Activated CD8-positive, alpha-beta memory T cell treated with anti-CD3 and anti-CD28 coated beads, Interleukin-2, amount 10 ng/mL, durations not matched to agents 7 days and 5 days (primary cell): ENCODE data around the gene PRL. TPM values are rescaled to one million over a fixed set of nuclear protein-coding genes. Genes with fewer than 3 reads are reported as not detected.

Experiments used
- ATAC-seq: fragments of 150-1000 bp; cut with Tn5 transposase; one replicate; pipeline ENCODE4 v1.10.0; 2021; ENCODE audit warnings: moderate library complexity
- CTCF ChIA-PET: fragments of 350-600 bp; sonication (Branson Sonifier 250); formaldehyde crosslinking; loops from one replicate; lab custom pipeline; 2021; ENCODE audit warnings: antibody characterized with exemption; lab: Charles Lee
- DNase-seq: peaks from one replicate; pipeline ENCODE4 v3.0.0-alpha.2; 2020
- H3K27ac Mint-ChIP-seq: one replicate; pipeline ENCODE4 v1.8.0; 2021; ENCODE audit warnings: mild to moderate bottlenecking, mixed read lengths
- H3K27me3 Mint-ChIP-seq: one replicate; pipeline ENCODE4 v1.8.0; 2021; ENCODE audit warnings: mixed read lengths
- H3K36me3 Mint-ChIP-seq: one replicate; pipeline ENCODE4 v1.8.0; 2021; ENCODE audit warnings: mild to moderate bottlenecking, mixed read lengths
- H3K4me1 Mint-ChIP-seq: one replicate; pipeline ENCODE4 v1.8.0; 2021; ENCODE audit warnings: mixed read lengths
- H3K4me3 Mint-ChIP-seq: one replicate; pipeline ENCODE4 v1.8.0; 2021; ENCODE audit warnings: mild to moderate bottlenecking, moderate library complexity, mixed read lengths
- H3K9me3 Mint-ChIP-seq: one replicate; pipeline ENCODE4 v1.8.0; 2022; ENCODE audit warnings: low read depth, mixed read lengths
- total RNA-seq, 2 experiments: library from RNA; stranded (reverse); gene quantifications; one replicate each; pipeline ENCODE4 v1.2.3, GENCODE V29; 2021

The PRL gene
- total RNA-seq = not detected

GRCh38 chr6:22296936-22297335 lies at the start of gene PRL:
Gene PRL, minus strand, starts transcription at chr6:22297036. Its CDS starts 54 bp downstream, at chr6:22296982.
- CTCF ChIA-PET = no interaction called here
- H3K27ac Mint-ChIP-seq = no peak within 1 kb of the TSS
- H3K4me1 Mint-ChIP-seq = no peaks in the 10 kb centered on the region
- ATAC-seq = no peak
- H3K9me3 Mint-ChIP-seq = no peaks in the 10 kb centered on the region
- H3K36me3 Mint-ChIP-seq = no peaks in the 10 kb centered on the region
- H3K27me3 Mint-ChIP-seq = no peaks in the 10 kb centered on the region
- H3K4me3 Mint-ChIP-seq = no peak within 1 kb of the TSS
- DNase-seq = no peak

GRCh38 chr6:22343864-22344263 lies 47.0 kb upstream of the PRL start:
- Mint-ChIP-seq H3K27me3 (no peaks in the 10 kb centered on the region), H3K36me3 (peaks cover 1% of the 10 kb centered on the region), H3K9me3 (peaks cover 8% of the 10 kb centered on the region), H3K27ac (no peak overlapping the region), H3K4me1 (no peaks in the 10 kb centered on the region), H3K4me3 (no peak overlapping the region)
- DNase-seq (no peak), ATAC-seq (no peak)
- CTCF ChIA-PET = no interaction called here

- Mint-ChIP-seq H3K27ac (no peak overlapping the region), H3K4me3 (no peak overlapping the region), H3K9me3 (peaks cover 5% of the 10 kb centered on the region), H3K27me3 (no peaks in the 10 kb centered on the region), H3K4me1 (no peaks in the 10 kb centered on the region), H3K36me3 (no peaks in the 10 kb centered on the region)
- ATAC-seq (no peak), DNase-seq (no peak)
- CTCF ChIA-PET = no interaction called here
Observed at GRCh38 chr6:22334778-22335177, 37.9 kb upstream of the PRL start.

GRCh38 chr6:22333802-22334201 lies 37.0 kb upstream of the PRL start:
- CTCF ChIA-PET = no interaction called here
- no peak for DNase-seq
- no peaks in the 10 kb centered on the region for H3K4me1 Mint-ChIP-seq
- H3K27me3 Mint-ChIP-seq = no peaks in the 10 kb centered on the region
- no peak for ATAC-seq
- no peak overlapping the region for H3K4me3 Mint-ChIP-seq
- no peaks in the 10 kb centered on the region for H3K36me3 Mint-ChIP-seq
- H3K9me3 Mint-ChIP-seq = peaks cover 6% of the 10 kb centered on the region
- H3K27ac Mint-ChIP-seq = no peak overlapping the region

- Mint-ChIP-seq H3K36me3 (no peaks in the 10 kb centered on the region), H3K27ac (no peak overlapping the region), H3K9me3 (peaks cover 6% of the 10 kb centered on the region), H3K4me1 (no peaks in the 10 kb centered on the region), H3K4me3 (no peak overlapping the region), H3K27me3 (no peaks in the 10 kb centered on the region)
- ATAC-seq (no peak), DNase-seq (no peak)
- CTCF ChIA-PET = no interaction called here
Observed at GRCh38 chr6:22332711-22333110, 35.9 kb upstream of the PRL start.

- DNase-seq (no peak), ATAC-seq (no peak)
- Mint-ChIP-seq H3K9me3 (peaks cover 6% of the 10 kb centered on the region), H3K4me1 (no peaks in the 10 kb centered on the region), H3K27me3 (no peaks in the 10 kb centered on the region), H3K4me3 (no peak overlapping the region), H3K27ac (no peak overlapping the region), H3K36me3 (no peaks in the 10 kb centered on the region)
- CTCF ChIA-PET = no interaction called here
Observed at GRCh38 chr6:22332216-22332615, 35.4 kb upstream of the PRL start.

GRCh38 chr6:22330941-22331340 lies 34.1 kb upstream of the PRL start:
- Mint-ChIP-seq H3K27me3 (no peaks in the 10 kb centered on the region), H3K4me3 (no peak overlapping the region), H3K27ac (no peak overlapping the region), H3K9me3 (peaks cover 6% of the 10 kb centered on the region), H3K36me3 (no peaks in the 10 kb centered on the region), H3K4me1 (no peaks in the 10 kb centered on the region)
- no peak for DNase-seq
- no peak for ATAC-seq
- CTCF ChIA-PET = no interaction called here

GRCh38 chr6:22328474-22328873 lies 31.6 kb upstream of the PRL start:
- H3K4me1 Mint-ChIP-seq = no peaks in the 10 kb centered on the region
- H3K27me3 Mint-ChIP-seq = no peaks in the 10 kb centered on the region
- H3K4me3 Mint-ChIP-seq = no peak overlapping the region
- CTCF ChIA-PET = no interaction called here
- no peak overlapping the region for H3K27ac Mint-ChIP-seq
- DNase-seq = no peak
- peaks cover 6% of the 10 kb centered on the region for H3K9me3 Mint-ChIP-seq
- no peaks in the 10 kb centered on the region for H3K36me3 Mint-ChIP-seq
- no peak for ATAC-seq

GRCh38 chr6:22327881-22328280 lies 31.0 kb upstream of the PRL start:
- ATAC-seq (no peak), DNase-seq (no peak)
- CTCF ChIA-PET = no interaction called here
- no peaks in the 10 kb centered on the region for H3K4me1 Mint-ChIP-seq
- H3K4me3 Mint-ChIP-seq = no peak overlapping the region
- H3K27ac Mint-ChIP-seq = no peak overlapping the region
- H3K27me3 Mint-ChIP-seq = no peaks in the 10 kb centered on the region
- H3K9me3 Mint-ChIP-seq = peaks cover 6% of the 10 kb centered on the region
- no peaks in the 10 kb centered on the region for H3K36me3 Mint-ChIP-seq

GRCh38 chr6:22326500-22326899 lies 29.7 kb upstream of the PRL start:
- CTCF ChIA-PET = no interaction called here
- Mint-ChIP-seq H3K4me1 (no peaks in the 10 kb centered on the region), H3K27ac (no peak overlapping the region)

GRCh38 chr6:22325481-22325880 lies 28.6 kb upstream of the PRL start:
- no peaks in the 10 kb centered on the region for H3K4me1 Mint-ChIP-seq
- CTCF ChIA-PET = no interaction called here
- no peak overlapping the region for H3K27ac Mint-ChIP-seq
- H3K27me3 Mint-ChIP-seq = no peaks in the 10 kb centered on the region
- H3K4me3 Mint-ChIP-seq = no peak overlapping the region
- H3K9me3 Mint-ChIP-seq = peaks cover 6% of the 10 kb centered on the region
- H3K36me3 Mint-ChIP-seq = no peaks in the 10 kb centered on the region
- no peak for ATAC-seq
- no peak for DNase-seq

More at GRCh38 chr6:22326500-22326899, 29.7 kb upstream of the PRL start:
- peaks cover 6% of the 10 kb centered on the region for H3K9me3 Mint-ChIP-seq
- no peak for ATAC-seq
- no peak for DNase-seq
- H3K4me3 Mint-ChIP-seq = no peak overlapping the region
- H3K36me3 Mint-ChIP-seq = no peaks in the 10 kb centered on the region
- H3K27me3 Mint-ChIP-seq = no peaks in the 10 kb centered on the region

- Mint-ChIP-seq H3K4me3 (no peak overlapping the region), H3K27me3 (no peaks in the 10 kb centered on the region), H3K9me3 (no peaks in the 10 kb centered on the region), H3K36me3 (no peaks in the 10 kb centered on the region), H3K27ac (no peak overlapping the region), H3K4me1 (no peaks in the 10 kb centered on the region)
- DNase-seq (no peak), ATAC-seq (no peak)
- CTCF ChIA-PET = no interaction called here
Observed at GRCh38 chr6:22323848-22324247, 27.0 kb upstream of the PRL start.

- no peak for DNase-seq
- Mint-ChIP-seq H3K4me3 (no peak overlapping the region), H3K27me3 (no peaks in the 10 kb centered on the region), H3K9me3 (no peaks in the 10 kb centered on the region), H3K4me1 (no peaks in the 10 kb centered on the region), H3K36me3 (no peaks in the 10 kb centered on the region), H3K27ac (no peak overlapping the region)
- ATAC-seq = no peak
- CTCF ChIA-PET = no interaction called here
Observed at GRCh38 chr6:22322103-22323030, 25.5 kb upstream of the PRL start.

- no peak overlapping the region for H3K4me3 Mint-ChIP-seq
- CTCF ChIA-PET = no interaction called here
- no peaks in the 10 kb centered on the region for H3K27me3 Mint-ChIP-seq
- H3K9me3 Mint-ChIP-seq = peaks cover 3% of the 10 kb centered on the region
- H3K4me1 Mint-ChIP-seq = no peaks in the 10 kb centered on the region
- DNase-seq (no peak), ATAC-seq (no peak)
- H3K27ac Mint-ChIP-seq = no peak overlapping the region
- no peaks in the 10 kb centered on the region for H3K36me3 Mint-ChIP-seq
Observed at GRCh38 chr6:22320750-22321149, 23.9 kb upstream of the PRL start.
